DLD1 (cell line): Measurements from ENCODE around the gene SKIC3.

Source experiments
- in situ Hi-C: cut with HindIII; loops from 2 replicates; pipeline ENCODE4 v1.10.0; 2017; ENCODE audit warnings: low sequenced_read_pairs

SKIC3 gene

GRCh38 chr5:95532415-95532814, 22.4 kb downstream of the SKIC3 start:
- in situ Hi-C loops = no loop called here

GRCh38 chr5:95531491-95531890, 23.3 kb downstream of the SKIC3 start:
- in situ Hi-C loops = no loop called here

- in situ Hi-C loops = no loop called here
Observed at GRCh38 chr5:95530416-95530815, 24.4 kb downstream of the SKIC3 start.

GRCh38 chr5:95528565-95528964, 26.2 kb downstream of the SKIC3 start:
- in situ Hi-C loops = no loop called here

GRCh38 chr5:95526871-95527270, 27.9 kb downstream of the SKIC3 start:
- in situ Hi-C loops = no loop called here

GRCh38 chr5:95524423-95524822, 30.4 kb downstream of the SKIC3 start:
- in situ Hi-C loops = no loop called here

GRCh38 chr5:95520206-95520605, 34.6 kb downstream of the SKIC3 start:
- in situ Hi-C loops = no loop called here

- in situ Hi-C loops = no loop called here
Observed at GRCh38 chr5:95519681-95520080, 35.1 kb downstream of the SKIC3 start.

- in situ Hi-C loops = no loop called here
Observed at GRCh38 chr5:95519151-95519550, 35.6 kb downstream of the SKIC3 start.

- in situ Hi-C loops = no loop called here
Observed at GRCh38 chr5:95518417-95518816, 36.4 kb downstream of the SKIC3 start.

GRCh38 chr5:95511606-95512005, 43.2 kb downstream of the SKIC3 start:
- in situ Hi-C loops = no loop called here

GRCh38 chr5:95508550-95508949, 46.2 kb downstream of the SKIC3 start:
- in situ Hi-C loops = no loop called here
